GM04503 (cell line): ENCODE measurements around the gene RPGR.
A peak's percentile ranks its signal among the peaks of the same experiment; 100 is the strongest.

Experiments
- DNase-seq: peaks from one replicate; pipeline ENCODE4 v3.0.0-alpha.2; 2012; ENCODE audit warnings: low read depth

The RPGR gene

GRCh38 chrX:38256019-38256418 is 71.3 kb downstream of the RPGR start:
- no peak for DNase-seq

- DNase-seq = no peak
Observed at GRCh38 chrX:38249965-38250364, 77.3 kb downstream of the RPGR start.

GRCh38 chrX:38247051-38247450 is 80.3 kb downstream of the RPGR start:
- DNase-seq = no peak

GRCh38 chrX:38240541-38240940 is 86.8 kb downstream of the RPGR start:
- DNase-seq = no peak

GRCh38 chrX:38236901-38237615 is 90.3 kb downstream of the RPGR start:
- DNase-seq = peak; percentile 49

GRCh38 chrX:38233891-38234667 is 93.2 kb downstream of the RPGR start:
- peak; percentile 56 for DNase-seq

- no peak for DNase-seq
Observed at GRCh38 chrX:38232079-38232686, 95.1 kb downstream of the RPGR start.

- DNase-seq = no peak
Observed at GRCh38 chrX:38225093-38225492, 102.2 kb downstream of the RPGR start.

- no peak for DNase-seq
Observed at GRCh38 chrX:38224160-38224559, 103.1 kb downstream of the RPGR start.

GRCh38 chrX:38221391-38221929 is 105.8 kb downstream of the RPGR start:
- DNase-seq = no peak

- no peak for DNase-seq
Observed at GRCh38 chrX:38220415-38221390, 106.6 kb downstream of the RPGR start, which contains the start of gene SRPX. Gene SRPX (minus strand): TSS chrX:38220871. CDS start chrX:38220792, 79 bp downstream.

GRCh38 chrX:38220024-38220414 is 107.3 kb downstream of the RPGR start:
- DNase-seq = no peak
